Measurements from ENCODE around the gene PDE1C.

The PDE1C gene

GRCh38 chr7:32074787-32075585 is 4.8 kb upstream of the PDE1C start:
- DNase-seq (ENCODE audit: low spot score), result peak; percentile 92

GRCh38 chr7:32073533-32073932 is 3.3 kb upstream of the PDE1C start:
- DNase-seq (ENCODE audit: low spot score), result peak; percentile 28

GRCh38 chr7:32072397-32072796 is 2.2 kb upstream of the PDE1C start:
- no peak for DNase-seq (ENCODE audit: low spot score)

- DNase-seq (ENCODE audit: low spot score), result peak; percentile 38
These were observed 1.4 kb upstream of the PDE1C start for GRCh38 chr7:32071466-32072091.

GRCh38 chr7:32070051-32070405 is 179 bp downstream of the PDE1C start:
- peak; percentile 58 for DNase-seq (ENCODE audit: low spot score)

GRCh38 chr7:32069116-32069650 is 1.0 kb downstream of the PDE1C start:
- no peak for DNase-seq (ENCODE audit: low spot score)

- DNase-seq (ENCODE audit: low spot score), result no peak
These were observed 1.7 kb downstream of the PDE1C start for GRCh38 chr7:32068411-32069101.

- DNase-seq (ENCODE audit: low spot score), result peak; percentile 20
These were observed 3.8 kb downstream of the PDE1C start for GRCh38 chr7:32066441-32066840.

- no peak for DNase-seq (ENCODE audit: low spot score)
These were observed 6.6 kb downstream of the PDE1C start for GRCh38 chr7:32063614-32064013.

- DNase-seq (ENCODE audit: low spot score), result peak; percentile 61
These were observed 8.1 kb downstream of the PDE1C start for GRCh38 chr7:32062150-32062549.

- no peak for DNase-seq (ENCODE audit: low spot score)
These were observed 8.9 kb downstream of the PDE1C start for GRCh38 chr7:32061346-32061745.

GRCh38 chr7:32059289-32060011 is 10.8 kb downstream of the PDE1C start:
- peak; percentile 64 for DNase-seq (ENCODE audit: low spot score)

- DNase-seq (ENCODE audit: low spot score), result no peak
These were observed 12.2 kb downstream of the PDE1C start for GRCh38 chr7:32058002-32058401.

- DNase-seq (ENCODE audit: low spot score), result no peak
These were observed 13.4 kb downstream of the PDE1C start for GRCh38 chr7:32056767-32057166.

GRCh38 chr7:32053204-32053603 is 17.0 kb downstream of the PDE1C start:
- DNase-seq (ENCODE audit: low spot score), result no peak

GRCh38 chr7:32051128-32051527 is 19.1 kb downstream of the PDE1C start:
- peak; percentile 87 for DNase-seq (ENCODE audit: low spot score)

GRCh38 chr7:32049599-32049998 is 20.6 kb downstream of the PDE1C start:
- no peak for DNase-seq (ENCODE audit: low spot score)

GRCh38 chr7:32048970-32049491 is 21.2 kb downstream of the PDE1C start:
- DNase-seq (ENCODE audit: low spot score), result no peak

GRCh38 chr7:32047801-32048200 is 22.4 kb downstream of the PDE1C start:
- DNase-seq (ENCODE audit: low spot score), result no peak

- DNase-seq (ENCODE audit: low spot score), result no peak
These were observed 23.1 kb downstream of the PDE1C start for GRCh38 chr7:32047075-32047474.

- DNase-seq (ENCODE audit: low spot score), result no peak
These were observed 25.0 kb downstream of the PDE1C start for GRCh38 chr7:32045228-32045627.

GRCh38 chr7:32044739-32045138 is 25.5 kb downstream of the PDE1C start:
- no peak for DNase-seq (ENCODE audit: low spot score)

Data from globus pallidus (tissue), 1 donor.